Measurements from ENCODE around the gene ANKLE1.
"Not testable (repeated sequence)": the region's sequence is repeated elsewhere in the genome, so short reads cannot be mapped to it uniquely, and the experiment has no call there.

The ANKLE1 gene

DNA sequence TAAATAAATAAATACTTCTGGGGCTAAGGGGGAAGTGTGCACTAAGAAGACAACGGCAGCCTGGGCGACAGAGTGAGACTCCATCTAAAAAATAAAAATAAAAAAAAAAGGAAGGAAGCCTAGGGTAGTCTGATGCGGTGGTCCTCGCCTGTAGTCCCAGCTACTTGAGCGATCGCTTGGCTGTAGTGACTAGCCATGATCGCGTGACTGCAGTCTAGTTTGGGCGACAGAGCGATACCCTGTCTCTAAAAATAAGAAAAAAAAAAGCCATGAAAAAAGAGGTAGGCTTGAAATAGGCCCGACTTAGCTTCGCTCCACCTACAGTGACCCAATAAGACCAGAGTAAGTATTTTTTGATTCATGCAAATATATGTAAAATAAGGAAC lies 15.1 kb upstream of the ANKLE1 start:
- TF ChIP-seq, protein P1, sequence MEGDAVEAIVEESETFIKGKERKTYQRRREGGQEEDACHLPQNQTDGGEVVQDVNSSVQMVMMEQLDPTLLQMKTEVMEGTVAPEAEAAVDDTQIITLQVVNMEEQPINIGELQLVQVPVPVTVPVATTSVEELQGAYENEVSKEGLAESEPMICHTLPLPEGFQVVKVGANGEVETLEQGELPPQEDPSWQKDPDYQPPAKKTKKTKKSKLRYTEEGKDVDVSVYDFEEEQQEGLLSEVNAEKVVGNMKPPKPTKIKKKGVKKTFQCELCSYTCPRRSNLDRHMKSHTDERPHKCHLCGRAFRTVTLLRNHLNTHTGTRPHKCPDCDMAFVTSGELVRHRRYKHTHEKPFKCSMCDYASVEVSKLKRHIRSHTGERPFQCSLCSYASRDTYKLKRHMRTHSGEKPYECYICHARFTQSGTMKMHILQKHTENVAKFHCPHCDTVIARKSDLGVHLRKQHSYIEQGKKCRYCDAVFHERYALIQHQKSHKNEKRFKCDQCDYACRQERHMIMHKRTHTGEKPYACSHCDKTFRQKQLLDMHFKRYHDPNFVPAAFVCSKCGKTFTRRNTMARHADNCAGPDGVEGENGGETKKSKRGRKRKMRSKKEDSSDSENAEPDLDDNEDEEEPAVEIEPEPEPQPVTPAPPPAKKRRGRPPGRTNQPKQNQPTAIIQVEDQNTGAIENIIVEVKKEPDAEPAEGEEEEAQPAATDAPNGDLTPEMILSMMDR (conservative IDR thresholded peaks at IDR 0.05; ENCODE audit: control insufficient read depth, insufficient read depth, low read depth, low read length), result no peak
- DNase-seq (ENCODE audit: low read depth), result no peak
- H3K4me3 ChIP-seq (ENCODE audit: control insufficient read depth, low read depth, low read length), result no peak overlapping the region

DNA sequence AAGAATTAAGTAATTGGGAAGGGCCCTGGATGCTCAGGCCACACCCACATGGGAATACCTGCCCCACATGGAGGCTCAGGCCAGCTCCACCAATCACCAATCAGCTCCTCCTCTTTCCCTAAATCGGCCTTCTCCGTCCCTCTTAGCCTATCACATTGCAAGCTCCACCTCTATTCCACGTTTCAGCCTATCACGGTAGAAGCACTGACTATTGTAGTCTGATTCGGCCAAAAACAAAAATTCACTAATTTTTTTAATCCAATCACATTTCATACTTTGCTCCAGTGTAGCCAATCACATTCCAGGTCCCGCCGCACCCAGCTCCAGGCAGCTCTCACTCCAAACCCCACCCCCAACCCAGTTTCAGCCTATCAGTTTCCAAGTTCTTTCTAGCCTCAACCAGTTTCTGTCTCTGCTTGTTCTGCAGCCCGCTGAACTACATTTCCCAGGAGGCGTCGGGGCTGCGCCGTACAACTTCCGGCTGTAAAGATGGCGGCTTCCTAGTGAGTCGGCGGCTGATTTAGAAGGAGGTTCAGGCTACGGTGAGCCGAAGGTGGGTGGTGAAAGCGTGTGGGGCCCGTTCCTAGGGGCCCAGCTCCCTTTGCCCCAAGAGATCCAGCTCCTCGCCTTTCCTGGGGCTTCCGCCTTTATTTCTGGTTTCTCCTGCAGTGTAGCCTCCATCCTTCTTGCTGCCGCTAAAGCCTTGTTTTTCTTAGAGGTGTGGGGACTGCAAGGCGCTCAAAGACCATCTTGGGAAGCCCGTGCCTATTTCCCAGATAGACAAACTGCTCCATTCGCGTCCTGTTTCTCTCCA lies 14.5 kb upstream of the ANKLE1 start, which contains the start of gene BABAM1:
TSS of gene BABAM1 (plus strand) at position 469 of the 814 bp plus-strand sequence. CDS start 1,364 bp downstream, outside the sequence.
- peak within 1 kb of the TSS; percentile 98 for H3K4me3 ChIP-seq (ENCODE audit: control insufficient read depth, low read depth, low read length)
- DNase-seq (ENCODE audit: low read depth), result peak; percentile 100
- TF ChIP-seq, protein P1 (conservative IDR thresholded peaks at IDR 0.05; ENCODE audit: control insufficient read depth, insufficient read depth, low read depth, low read length), result no peak

DNA sequence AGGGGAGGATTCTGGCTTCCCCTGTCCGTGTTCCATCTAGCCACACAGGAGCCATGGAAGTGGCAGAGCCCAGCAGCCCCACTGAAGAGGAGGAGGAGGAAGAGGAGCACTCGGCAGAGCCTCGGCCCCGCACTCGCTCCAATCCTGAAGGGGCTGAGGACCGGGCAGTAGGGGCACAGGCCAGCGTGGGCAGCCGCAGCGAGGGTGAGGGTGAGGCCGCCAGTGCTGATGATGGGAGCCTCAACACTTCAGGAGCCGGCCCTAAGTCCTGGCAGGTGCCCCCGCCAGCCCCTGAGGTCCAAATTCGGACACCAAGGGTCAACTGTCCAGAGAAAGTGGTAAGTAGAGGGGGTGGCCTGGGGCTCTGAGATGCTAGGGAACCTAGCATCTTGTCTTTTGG lies 12.9 kb upstream of the ANKLE1 start:
- H3K4me3 ChIP-seq (ENCODE audit: control insufficient read depth, low read depth, low read length), result no peak overlapping the region
- TF ChIP-seq, protein P1 (conservative IDR thresholded peaks at IDR 0.05; ENCODE audit: control insufficient read depth, insufficient read depth, low read depth, low read length), result no peak
- no peak for DNase-seq (ENCODE audit: low read depth)

DNA sequence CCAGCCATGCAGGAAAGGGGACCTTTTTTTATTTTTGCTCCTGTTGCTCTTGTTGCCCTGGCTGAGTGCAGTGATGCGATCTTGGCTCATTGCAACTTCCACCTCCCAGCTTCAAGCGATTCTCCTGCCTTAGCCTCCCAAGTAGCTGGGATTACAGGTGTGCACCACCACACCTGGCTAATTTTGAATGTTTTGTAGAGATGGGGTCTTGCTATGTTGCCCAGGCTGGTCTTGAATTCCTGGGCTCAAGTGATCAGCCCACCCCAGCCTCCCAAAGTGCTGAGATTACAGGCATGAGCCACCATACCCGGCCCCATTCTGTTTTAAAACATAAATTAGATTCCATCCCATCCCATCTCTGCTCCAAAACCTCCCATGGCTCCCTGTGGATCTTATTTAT lies 6.8 kb upstream of the ANKLE1 start:
- DNase-seq (ENCODE audit: low read depth), result not testable (repeated sequence)

DNA sequence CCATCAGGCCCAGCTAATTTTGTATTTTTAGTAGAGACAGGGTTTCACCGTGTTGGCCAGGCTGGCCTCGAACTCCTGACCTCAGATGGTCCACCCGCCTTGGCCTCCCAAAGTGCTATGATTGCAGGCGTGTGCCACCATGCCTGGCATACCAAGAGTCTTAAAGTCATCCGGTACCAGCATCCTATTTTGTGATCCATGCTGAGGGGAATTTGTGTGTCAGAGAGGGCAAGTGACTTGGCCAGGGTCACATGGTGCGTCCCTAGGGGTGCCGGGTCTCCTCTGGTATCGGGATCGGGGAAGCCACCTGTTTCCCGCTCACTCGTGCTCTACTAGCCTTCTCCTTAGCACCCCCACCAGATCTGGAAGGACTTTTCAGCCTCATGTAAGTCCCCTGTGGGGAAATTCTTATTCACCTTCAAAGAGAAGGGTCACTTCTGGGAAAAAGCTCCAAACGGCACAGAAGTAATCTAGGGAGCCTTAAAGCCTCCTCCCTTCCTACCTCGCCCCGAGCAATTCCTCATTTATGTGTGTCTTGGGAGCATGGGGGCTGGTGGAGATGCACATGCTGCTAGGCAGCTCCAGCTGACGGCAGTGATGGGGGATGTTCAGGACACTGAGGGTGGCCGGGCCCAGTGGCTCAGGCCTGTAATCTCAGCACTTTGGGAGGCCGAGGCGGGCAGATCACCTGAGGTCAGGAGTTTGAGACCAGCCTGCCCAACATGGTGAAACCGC lies 6.1 kb upstream of the ANKLE1 start:
- H3K4me3 ChIP-seq (ENCODE audit: control insufficient read depth, low read depth, low read length), result no peak overlapping the region
- no peak for DNase-seq (ENCODE audit: low read depth)
- TF ChIP-seq, protein P1 (conservative IDR thresholded peaks at IDR 0.05; ENCODE audit: control insufficient read depth, insufficient read depth, low read depth, low read length), result no peak

More for the DNA sequence above, 6.8 kb upstream of the ANKLE1 start:
- H3K4me3 ChIP-seq (ENCODE audit: control insufficient read depth, low read depth, low read length), result not testable (repeated sequence)

DNA sequence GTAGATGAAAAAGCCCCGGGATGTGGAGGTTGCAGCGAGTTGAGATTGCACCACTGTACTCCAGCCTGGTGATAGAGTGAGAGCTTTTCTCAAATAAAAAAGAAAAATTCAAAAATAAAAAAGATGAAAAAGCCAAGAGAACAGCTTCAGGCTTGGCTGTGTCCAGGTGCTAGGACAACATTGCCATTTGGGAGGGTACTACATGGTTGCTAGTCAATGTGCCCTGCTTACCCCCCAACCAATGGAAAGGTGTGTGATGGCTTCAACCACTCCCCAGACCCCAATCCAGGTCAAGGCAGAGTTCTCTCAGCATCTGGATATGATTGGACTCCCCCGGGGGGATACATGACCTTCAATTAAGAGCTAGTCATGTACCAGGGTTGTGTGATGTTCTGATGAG lies 2.3 kb upstream of the ANKLE1 start:
- DNase-seq (ENCODE audit: low read depth), result peak; percentile 41
- H3K4me3 ChIP-seq (ENCODE audit: control insufficient read depth, low read depth, low read length), result no peak overlapping the region
- TF ChIP-seq, protein P1 (conservative IDR thresholded peaks at IDR 0.05; ENCODE audit: control insufficient read depth, insufficient read depth, low read depth, low read length), result no peak

DNA sequence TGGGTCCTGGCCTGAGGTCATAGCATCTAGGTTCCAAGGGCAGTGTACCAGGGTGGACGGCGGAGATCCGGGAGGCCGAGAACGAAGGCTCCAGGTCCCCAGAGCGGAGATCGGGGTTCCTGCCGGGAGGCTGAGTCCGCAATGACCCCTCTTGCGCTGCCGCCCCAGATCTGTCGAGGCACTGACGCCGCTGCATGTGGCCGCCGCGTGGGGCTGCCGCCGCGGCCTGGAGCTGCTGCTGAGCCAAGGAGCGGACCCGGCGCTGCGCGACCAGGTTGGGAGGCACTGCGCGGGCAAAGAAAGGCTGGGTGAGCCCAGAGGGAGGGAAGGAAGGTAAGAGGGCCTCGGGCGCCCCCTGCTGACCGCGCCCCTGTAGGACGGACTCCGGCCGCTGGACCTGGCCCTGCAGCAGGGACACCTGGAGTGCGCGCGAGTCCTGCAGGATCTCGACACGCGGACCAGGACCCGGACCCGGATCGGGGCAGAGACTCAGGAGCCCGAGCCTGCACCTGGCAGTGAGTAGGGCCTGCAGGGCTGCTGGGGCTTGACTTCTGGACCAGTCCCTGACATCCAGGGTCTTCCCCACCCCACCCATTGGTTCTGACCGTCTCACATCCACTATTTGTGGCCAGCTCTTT lies 906 bp downstream of the ANKLE1 start:
- TF ChIP-seq, protein P1 (conservative IDR thresholded peaks at IDR 0.05; ENCODE audit: control insufficient read depth, insufficient read depth, low read depth, low read length), result peak; percentile 63
- H3K4me3 ChIP-seq (ENCODE audit: control insufficient read depth, low read depth, low read length), result peak overlapping the region; percentile 30
- DNase-seq (ENCODE audit: low read depth), result peak; percentile 65

Measured in fibroblast of mammary gland (primary cell).